Right ventricle myocardium superior (tissue), 1 donor: Measurements from ENCODE around the gene RHBG. TPM values are rescaled to one million over a fixed set of nuclear protein-coding genes. Genes with fewer than 3 reads are reported as not detected.

Experiments used
- ATAC-seq: fragments of 200-7000 bp; cut with Tn5 transposase; one replicate; pipeline ENCODE4 v1.9.1; 2020; ENCODE audit warnings: mild to moderate bottlenecking; ENCODE audit not compliant: poor library complexity
- DNase-seq: peaks from one replicate; pipeline ENCODE4 v3.0.0-alpha.2; 2020
- intact Hi-C: fragments of 100-400 bp; cut with DNase I; formaldehyde crosslinking; loops from one replicate; pipeline ENCODE4 v1.11.2; 2022
- total RNA-seq: library from RNA; stranded (reverse); fragmentation: NEBNext Ultra II Directional; extraction: Animal tissue kit (Norgen Biotek cat#: 25700); gene quantifications from one replicate; pipeline ENCODE4 v1.2.1, GENCODE V29; 2021
- donor health status: DM: no; HTN: yes; CAD: no; lungs with severe emphysema.

RHBG gene
- total RNA-seq, 1 donor from 2014 or later, result not detected

- intact Hi-C loops, result no loop called here
- DNase-seq, result no peak
- no peak for ATAC-seq
These were observed 49.5 kb downstream of the RHBG start for GRCh38 chr1:156418416-156419070.

GRCh38 chr1:156419854-156420204, 50.8 kb downstream of the RHBG start:
- intact Hi-C loops, result no loop called here
- ATAC-seq, result no peak

DNA sequence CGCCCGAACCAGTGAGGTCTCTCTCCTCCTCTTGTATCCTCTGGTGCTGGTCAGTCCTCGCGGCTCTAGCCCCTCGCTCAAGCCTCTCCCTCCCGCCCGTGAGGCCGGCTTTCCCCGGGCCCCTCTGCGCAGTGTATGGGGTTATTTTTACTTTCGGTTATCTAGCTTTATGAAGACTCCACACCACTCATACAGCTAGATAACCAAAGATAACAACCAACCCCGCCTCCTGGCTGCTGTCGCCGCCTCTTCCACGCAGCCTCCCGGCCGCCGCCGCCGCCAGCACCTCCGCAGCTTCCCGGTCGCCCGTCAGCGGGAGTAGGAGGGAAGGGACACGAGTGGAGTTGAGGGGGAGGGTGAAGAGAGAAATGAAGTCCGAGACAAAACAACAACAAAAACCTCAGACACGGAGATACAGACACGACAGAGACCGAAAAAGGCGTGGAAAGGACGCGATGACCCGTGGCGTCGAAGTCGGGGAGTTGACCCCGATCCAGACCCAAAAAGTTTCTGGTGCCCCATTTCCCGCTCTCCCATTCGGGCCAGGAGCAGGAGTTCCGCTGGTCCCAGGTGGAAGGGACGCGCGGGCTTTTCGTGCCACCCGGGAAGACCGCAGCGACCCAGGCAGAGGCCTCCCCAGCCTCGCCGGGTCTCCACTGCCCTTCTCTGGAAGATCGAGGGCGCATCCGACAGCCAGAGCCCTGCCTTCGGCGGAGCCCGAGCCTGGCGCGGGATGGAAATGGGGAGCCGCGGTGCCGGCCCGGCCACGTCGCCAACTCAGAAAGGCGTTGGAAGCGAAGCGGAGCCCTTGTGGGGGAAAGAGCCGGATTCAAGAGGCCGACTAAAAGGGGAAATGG, 51.4 kb downstream of the RHBG start:
- ATAC-seq, result peak; percentile 27
- DNase-seq, result peak; percentile 36
- intact Hi-C loops, result no loop called here

More at GRCh38 chr1:156419854-156420204, 50.8 kb downstream of the RHBG start:
- no peak for DNase-seq

DNA sequence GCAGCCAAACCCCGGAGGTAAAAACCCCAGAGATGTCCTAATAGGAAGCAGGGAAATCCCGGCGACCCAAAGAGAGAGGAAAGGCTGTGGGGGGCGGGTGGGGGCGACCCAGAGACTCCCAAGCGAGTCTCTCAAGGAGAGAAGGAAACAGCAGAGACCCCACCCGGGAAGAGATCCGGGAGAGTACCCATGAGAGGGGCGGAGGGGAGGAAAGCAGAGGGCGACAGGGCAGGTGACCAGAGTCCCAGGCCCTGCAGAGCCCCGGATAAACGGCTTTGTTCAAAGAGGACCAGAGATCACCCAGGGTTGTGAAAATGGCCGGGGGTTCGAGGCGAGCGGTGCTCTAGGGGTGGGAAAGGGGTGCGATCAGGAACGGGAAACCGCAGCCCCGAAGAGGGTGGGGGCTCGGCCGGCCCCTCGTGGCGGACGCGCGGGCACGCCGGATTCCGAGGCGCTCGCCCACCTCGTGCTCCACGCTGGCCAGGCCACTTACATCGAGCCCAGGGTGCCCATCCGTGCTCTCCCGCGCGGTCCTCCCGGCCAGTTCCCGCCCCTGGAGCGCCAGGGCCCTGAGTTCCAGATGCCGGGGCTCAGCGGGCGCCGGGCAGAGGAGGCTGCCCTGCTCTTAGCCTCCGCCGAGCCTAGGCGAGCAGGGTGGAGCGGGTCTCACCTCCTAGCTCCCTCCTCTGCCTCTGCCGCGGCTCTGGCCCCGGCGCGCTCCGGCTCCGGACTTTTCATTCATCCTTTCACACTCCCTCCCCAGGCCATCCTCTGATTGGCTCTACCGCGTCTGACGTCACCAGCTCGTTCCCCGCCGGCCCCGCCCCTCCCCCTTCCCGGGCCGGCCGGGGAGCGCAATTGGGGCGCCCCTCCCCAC, 52.3 kb downstream of the RHBG start:
- intact Hi-C loops, result no loop called here
- DNase-seq (peak; percentile 80), ATAC-seq (peak; percentile 96)

DNA sequence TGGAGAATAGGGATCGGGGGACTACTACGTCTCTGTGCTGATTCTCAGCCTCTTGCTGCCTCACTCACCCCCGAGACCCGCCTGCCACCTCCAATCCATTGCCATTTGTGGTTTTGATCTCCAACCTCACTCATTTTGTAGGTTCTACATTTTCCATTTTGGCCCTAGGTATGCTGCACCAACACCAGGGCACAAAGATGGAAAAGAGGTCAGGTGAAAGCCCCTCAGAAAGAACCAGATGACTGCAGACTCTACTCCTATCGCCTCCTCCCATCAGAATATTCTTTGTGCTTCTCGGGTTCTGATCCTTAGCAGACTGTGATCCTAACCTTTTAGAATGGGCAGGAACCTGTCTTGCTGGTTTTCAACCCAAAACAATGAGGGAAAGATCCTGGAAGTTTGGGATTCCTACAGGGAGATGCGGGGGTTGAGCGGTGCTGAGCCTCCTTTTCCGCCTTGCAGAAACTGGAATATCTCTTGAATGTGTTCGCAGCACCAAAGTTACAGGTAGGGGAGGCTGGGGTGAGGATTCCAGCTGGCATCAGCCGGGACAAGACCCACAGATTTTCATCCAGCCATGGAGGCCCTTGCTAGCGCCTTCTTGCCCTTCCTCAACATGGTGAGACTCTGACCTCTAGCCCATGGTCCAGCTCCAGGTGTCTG, 53.1 kb downstream of the RHBG start:
- ATAC-seq, result no peak
- no peak for DNase-seq
- intact Hi-C loops, result no loop called here

DNA sequence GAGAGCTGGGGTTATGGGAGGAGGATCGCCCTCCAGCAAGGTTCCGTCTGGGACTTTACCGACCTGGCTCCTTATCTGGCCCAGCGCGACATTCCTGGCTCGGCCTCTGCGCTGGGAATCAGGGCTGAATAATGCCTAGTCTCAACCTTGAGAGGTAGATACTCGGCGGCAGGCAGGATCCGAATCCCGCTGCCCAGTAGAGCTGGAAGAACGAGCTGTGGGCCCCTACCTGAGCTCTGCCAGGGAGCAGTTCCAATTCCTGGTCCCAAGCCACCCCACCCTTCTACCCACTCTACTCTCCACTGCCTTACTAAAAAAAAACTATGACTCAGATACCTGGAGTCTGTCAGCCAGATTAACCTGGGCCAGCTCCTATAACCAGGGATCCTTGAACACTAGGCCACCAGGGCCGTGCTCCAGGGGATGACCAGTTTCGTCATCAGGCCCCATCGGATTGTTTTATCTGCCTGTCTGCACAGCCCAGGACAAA, 53.6 kb downstream of the RHBG start:
- no peak for DNase-seq
- intact Hi-C loops, result no loop called here
- ATAC-seq, result no peak

DNA sequence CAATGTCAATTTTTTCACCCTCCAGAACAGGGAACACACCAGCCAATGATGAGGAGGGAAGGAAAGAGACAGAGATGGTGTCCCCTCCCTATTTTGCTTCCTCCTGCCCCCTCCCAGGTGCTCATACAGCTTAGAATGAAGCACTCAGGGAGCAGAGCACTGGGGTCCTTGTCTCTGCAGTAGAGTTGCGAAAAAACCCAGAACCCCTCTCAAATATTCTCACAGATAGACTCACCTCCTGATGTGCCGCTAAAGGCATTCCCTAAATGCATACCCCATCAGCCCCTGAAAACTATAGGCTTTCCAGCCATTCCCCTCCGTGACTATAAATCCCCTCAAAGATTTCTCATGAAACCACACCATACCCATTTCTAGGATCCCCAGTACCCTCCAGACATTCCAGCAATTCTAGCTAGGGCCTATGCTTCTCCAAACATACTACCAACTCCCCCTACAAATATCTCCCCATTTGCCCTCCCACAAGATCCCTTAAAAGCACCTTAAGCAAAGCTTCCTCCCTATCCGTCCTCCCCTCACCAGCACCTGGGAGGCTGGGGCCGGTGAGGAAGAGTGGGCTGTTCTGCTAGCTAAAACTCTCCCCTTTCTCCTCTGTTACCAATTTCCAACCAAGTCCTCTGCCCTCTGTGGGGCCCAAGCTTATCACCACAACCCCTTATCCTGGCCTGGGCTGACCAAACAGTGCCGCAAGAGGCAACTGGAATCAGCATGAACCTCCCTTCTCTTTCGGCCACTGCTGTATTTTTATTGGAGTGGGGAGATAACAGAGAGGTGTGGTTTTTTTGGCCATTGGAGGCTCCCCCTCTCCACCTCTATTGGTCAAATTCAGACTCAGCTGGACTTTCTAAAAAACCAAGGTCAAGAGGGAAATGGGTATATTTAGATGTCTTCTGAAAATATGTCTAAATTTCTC, 54.7 kb downstream of the RHBG start:
- intact Hi-C loops, result no loop called here
- ATAC-seq, result no peak
- DNase-seq, result no peak

DNA sequence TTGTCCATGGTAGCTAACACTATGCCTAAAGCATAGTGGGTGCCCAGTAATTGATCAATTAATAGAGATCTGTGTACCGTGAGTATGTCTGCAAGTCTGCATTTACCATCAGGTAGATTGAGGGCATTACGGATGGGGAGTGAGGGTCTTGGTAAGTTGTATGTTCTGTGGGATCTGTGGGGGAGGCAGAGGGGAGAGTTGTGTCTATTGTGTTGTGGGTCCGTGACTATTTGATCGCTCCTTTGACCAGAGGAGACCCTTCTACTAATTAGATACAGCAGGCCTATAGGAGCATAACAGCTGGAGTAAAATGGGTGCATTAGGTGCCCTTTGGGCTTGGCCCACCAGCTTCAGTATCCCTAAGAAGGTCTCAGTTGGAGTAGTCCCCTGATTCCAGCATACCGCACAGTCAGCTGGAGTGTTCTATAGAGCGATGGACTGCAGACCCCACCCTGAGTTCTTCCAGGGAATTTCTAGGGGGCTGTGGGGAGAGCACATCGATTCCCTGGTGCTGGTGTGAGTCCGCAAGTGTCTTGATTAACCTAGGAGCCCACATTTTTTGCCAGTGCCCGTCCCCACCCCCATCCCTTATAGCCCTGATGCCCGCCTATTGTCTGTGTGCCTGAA, 55.9 kb downstream of the RHBG start:
- ATAC-seq (no peak), DNase-seq (no peak)
- intact Hi-C loops, result no loop called here

- no peak for DNase-seq
- intact Hi-C loops, result no loop called here
These were observed 56.9 kb downstream of the RHBG start for GRCh38 chr1:156425943-156426342.

DNA sequence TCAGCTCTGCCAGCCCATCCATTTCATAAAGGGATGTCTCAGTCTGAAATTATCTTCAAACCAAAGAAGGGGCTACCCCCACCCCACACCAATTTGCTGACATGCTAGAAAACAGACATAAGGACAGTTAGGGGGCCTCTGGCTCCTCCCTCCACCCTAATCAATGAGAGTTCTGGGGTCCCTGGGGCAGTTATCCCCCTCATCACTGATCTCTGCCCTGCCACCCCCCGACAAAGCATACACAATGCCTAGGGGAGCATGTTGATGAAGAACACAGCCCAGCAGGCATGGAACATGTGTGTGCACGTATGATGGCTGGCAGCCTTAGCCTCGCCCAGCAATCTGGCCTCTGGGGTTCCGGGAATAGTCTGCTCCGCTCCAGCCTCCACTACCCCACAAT, 58.9 kb downstream of the RHBG start:
- ATAC-seq (no peak), DNase-seq (no peak)
- intact Hi-C loops, result no loop called here

More at GRCh38 chr1:156425943-156426342, 56.9 kb downstream of the RHBG start:
- ATAC-seq, result no peak

GRCh38 chr1:156428746-156429288, 59.8 kb downstream of the RHBG start:
- DNase-seq (no peak), ATAC-seq (no peak)
- intact Hi-C loops, result no loop called here

GRCh38 chr1:156429313-156430060, 60.5 kb downstream of the RHBG start:
- intact Hi-C loops, result no loop called here
- DNase-seq (no peak), ATAC-seq (no peak)

DNA sequence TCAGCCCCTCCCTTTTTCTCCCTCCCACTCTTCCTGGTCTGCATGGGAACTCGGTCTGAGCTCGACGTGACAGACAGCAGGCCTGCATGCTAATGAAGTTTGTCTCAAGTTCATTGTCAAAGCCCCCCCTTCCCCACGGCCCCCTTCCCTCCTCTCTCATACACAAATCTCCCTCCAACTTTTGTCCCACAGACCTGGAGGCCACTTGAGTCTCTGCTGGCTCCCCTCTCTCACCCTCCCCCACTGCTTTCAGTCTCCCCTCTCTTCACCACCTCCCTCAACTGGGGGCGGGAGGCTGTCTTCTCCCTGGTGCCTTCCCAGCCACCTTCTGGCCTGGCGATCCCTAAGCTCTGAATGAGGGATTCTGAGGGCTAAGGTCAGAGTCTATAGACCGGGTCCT, 61.3 kb downstream of the RHBG start:
- no peak for DNase-seq
- ATAC-seq, result no peak
- intact Hi-C loops, result no loop called here

DNA sequence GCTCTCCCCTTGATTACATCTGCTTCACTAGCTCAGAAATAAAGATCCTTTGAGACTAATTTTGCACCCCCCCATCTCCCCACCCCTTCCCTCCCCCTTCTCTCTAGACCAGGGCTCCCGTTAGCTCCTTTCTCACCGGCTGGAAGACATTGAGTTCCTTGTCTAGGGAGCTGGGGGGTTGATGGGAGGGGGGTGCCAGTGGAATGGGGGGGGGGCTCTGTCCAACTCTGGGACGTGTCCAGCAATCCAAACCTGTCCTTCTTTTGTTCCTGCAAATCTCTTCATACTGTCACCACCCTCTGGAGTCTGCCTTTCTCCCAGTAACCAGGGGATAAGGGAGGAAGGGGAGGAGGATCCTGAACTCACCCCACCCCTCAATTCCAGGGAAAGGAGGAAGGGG, 61.9 kb downstream of the RHBG start:
- DNase-seq (no peak), ATAC-seq (no peak)
- intact Hi-C loops, result no loop called here

GRCh38 chr1:156431366-156431765, 62.4 kb downstream of the RHBG start:
- ATAC-seq, result no peak
- intact Hi-C loops, result no loop called here
- no peak for DNase-seq
